Panc1 (cell line): Measurements from ENCODE around the gene GSG1.

ENCODE experiments used
- POLR2AphosphoS5 ChIP-seq: IDR thresholded peaks from 2 replicates; pipeline ENCODE4 v1.6.1; 2012; ENCODE audit warnings: mild to moderate bottlenecking, low read depth, low read length, moderate library complexity
- SIN3A ChIP-seq: IDR thresholded peaks from 2 replicates; pipeline ENCODE4 v1.6.1; 2012; ENCODE audit warnings: low read depth, mild to moderate bottlenecking, low read length, moderate library complexity, borderline replicate concordance; ENCODE audit not compliant: insufficient read depth
- TCF7L2 ChIP-seq: IDR thresholded peaks from 2 replicates; pipeline ENCODE4 v1.6.1; 2011; ENCODE audit warnings: mild to moderate bottlenecking, low read depth, low read length, inconsistent platforms
- TF ChIP-seq, protein P1 (sequence below): fragments of 450-650 bp; IDR thresholded peaks from 2 replicates; pipeline ENCODE4 v1.5.1; 2017; ENCODE audit warnings: mild to moderate bottlenecking
- TF ChIP-seq, protein P2 (sequence below), 2 experiments: IDR thresholded peaks; 2 replicates each; pipeline ENCODE4 v1.6.1; 2011 to 2012; ENCODE audit warnings: low read depth in 2 of 2, control low read depth in 1 of 2, low read length in 1 of 2, mild to moderate bottlenecking in 1 of 2, moderate library complexity in 1 of 2; ENCODE audit not compliant: insufficient read depth in 1 of 2

DNA sequence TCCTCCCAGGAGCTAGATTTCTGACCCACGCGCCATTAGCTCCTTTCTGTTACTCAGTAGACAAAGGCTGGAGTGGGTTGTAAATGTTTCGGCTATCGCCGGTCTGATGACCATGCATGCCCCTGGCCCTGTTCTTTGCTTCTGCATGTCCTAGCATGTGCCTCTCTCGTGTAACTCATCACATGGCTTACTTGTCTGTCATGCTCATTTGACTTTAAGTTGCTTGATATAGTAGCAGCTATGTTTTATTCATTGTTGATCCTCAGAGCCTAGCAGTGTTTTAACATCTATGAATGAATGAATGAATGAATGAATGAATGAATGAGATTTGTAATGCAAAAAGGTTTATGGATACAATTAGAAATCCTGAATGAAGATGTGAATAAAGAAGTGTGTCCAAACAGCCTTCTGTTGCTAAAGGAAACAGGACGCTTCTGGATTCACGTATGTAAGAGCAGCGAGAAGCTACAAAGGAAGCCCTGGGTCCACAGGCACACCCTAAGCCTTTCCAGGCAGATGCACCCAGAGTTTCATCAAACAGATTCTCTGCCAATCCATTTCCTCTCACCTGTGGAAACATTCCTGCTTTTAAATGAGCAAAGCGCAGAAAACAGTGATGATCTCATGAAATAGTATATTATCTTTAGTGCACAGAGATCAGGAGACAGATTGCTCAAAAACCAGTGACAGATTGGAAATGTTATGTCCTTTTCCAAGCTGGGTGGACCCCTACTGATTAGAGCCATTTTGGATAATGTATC lies 3.4 kb downstream of the GSG1 start:
- TF ChIP-seq, protein P1, sequence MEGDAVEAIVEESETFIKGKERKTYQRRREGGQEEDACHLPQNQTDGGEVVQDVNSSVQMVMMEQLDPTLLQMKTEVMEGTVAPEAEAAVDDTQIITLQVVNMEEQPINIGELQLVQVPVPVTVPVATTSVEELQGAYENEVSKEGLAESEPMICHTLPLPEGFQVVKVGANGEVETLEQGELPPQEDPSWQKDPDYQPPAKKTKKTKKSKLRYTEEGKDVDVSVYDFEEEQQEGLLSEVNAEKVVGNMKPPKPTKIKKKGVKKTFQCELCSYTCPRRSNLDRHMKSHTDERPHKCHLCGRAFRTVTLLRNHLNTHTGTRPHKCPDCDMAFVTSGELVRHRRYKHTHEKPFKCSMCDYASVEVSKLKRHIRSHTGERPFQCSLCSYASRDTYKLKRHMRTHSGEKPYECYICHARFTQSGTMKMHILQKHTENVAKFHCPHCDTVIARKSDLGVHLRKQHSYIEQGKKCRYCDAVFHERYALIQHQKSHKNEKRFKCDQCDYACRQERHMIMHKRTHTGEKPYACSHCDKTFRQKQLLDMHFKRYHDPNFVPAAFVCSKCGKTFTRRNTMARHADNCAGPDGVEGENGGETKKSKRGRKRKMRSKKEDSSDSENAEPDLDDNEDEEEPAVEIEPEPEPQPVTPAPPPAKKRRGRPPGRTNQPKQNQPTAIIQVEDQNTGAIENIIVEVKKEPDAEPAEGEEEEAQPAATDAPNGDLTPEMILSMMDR, result no peak
- no peak for TF ChIP-seq POLR2AphosphoS5
- TF ChIP-seq, protein P2, sequence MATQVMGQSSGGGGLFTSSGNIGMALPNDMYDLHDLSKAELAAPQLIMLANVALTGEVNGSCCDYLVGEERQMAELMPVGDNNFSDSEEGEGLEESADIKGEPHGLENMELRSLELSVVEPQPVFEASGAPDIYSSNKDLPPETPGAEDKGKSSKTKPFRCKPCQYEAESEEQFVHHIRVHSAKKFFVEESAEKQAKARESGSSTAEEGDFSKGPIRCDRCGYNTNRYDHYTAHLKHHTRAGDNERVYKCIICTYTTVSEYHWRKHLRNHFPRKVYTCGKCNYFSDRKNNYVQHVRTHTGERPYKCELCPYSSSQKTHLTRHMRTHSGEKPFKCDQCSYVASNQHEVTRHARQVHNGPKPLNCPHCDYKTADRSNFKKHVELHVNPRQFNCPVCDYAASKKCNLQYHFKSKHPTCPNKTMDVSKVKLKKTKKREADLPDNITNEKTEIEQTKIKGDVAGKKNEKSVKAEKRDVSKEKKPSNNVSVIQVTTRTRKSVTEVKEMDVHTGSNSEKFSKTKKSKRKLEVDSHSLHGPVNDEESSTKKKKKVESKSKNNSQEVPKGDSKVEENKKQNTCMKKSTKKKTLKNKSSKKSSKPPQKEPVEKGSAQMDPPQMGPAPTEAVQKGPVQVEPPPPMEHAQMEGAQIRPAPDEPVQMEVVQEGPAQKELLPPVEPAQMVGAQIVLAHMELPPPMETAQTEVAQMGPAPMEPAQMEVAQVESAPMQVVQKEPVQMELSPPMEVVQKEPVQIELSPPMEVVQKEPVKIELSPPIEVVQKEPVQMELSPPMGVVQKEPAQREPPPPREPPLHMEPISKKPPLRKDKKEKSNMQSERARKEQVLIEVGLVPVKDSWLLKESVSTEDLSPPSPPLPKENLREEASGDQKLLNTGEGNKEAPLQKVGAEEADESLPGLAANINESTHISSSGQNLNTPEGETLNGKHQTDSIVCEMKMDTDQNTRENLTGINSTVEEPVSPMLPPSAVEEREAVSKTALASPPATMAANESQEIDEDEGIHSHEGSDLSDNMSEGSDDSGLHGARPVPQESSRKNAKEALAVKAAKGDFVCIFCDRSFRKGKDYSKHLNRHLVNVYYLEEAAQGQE (IDR thresholded peaks at IDR 0.05; ENCODE audit: insufficient read depth in 1 of 2, low read depth in 2 of 2, low read length in 1 of 2), result no peak
- TF ChIP-seq SIN3A, result no peak
- no peak for TF ChIP-seq TCF7L2
